H1 (cell line): ENCODE data around the gene CCNH. TPM values are rescaled to one million over a fixed set of nuclear protein-coding genes. Genes with fewer than 3 reads are reported as not detected.

Experiments used
- CTCF ChIA-PET: fragments of 300-600 bp; sonication (Branson Sonifier 250); formaldehyde crosslinking; loops from one replicate; lab custom pipeline; 2021; ENCODE audit not compliant: partially characterized antibody; lab: Charles Lee
- POLR2A ChIA-PET: fragments of 300-600 bp; sonication (Branson Sonifier 250); formaldehyde crosslinking; loops from one replicate; lab custom pipeline; 2021; ENCODE audit warnings: inconsistent platforms; ENCODE audit not compliant: partially characterized antibody; lab: Charles Lee
- DNase-seq, 2 experiments: peaks; one replicate each; pipeline versions ENCODE4 v3.0.0 to v3.0.0-alpha.2; 2010 to 2022; ENCODE audit warnings: low spot score in 2 of 2, low read depth in 1 of 2, mixed read lengths in 1 of 2
- FAIRE-seq: peaks from 2 replicates; lab custom pipeline; 2011; peaks lifted over from hg19 to GRCh38; lab: Jason Lieb, UNC
- H2AFZ ChIP-seq: 2 replicates; pipeline ENCODE4 v1.8.1; 2012; ENCODE audit warnings: low read length, inconsistent platforms
- H2AK5ac ChIP-seq: 2 replicates; pipeline ENCODE4 v1.6.1; 2013; ENCODE audit warnings: low read depth, low read length
- H2BK120ac ChIP-seq: replicated peaks from 2 replicates; pipeline ENCODE3; 2013; ENCODE audit warnings: low read depth, low read length, inconsistent platforms
- H2BK12ac ChIP-seq: 2 replicates; pipeline ENCODE4 v1.6.1; 2013; ENCODE audit warnings: low read depth, low read length
- H2BK15ac ChIP-seq: 2 replicates; pipeline ENCODE4 v1.6.1; 2013; ENCODE audit warnings: low read length
- H2BK20ac ChIP-seq: 2 replicates; pipeline ENCODE4 v1.6.1; 2013; ENCODE audit warnings: low read length
- H2BK5ac ChIP-seq: 2 replicates; pipeline ENCODE4 v1.6.1; 2013; ENCODE audit warnings: low read depth, low read length
- H3K14ac ChIP-seq: 2 replicates; pipeline ENCODE4 v1.6.1; 2013; ENCODE audit warnings: inconsistent platforms; ENCODE audit not compliant: insufficient read length
- H3K18ac ChIP-seq: 2 replicates; pipeline ENCODE4 v1.6.1; 2013; ENCODE audit warnings: low read length; ENCODE audit errors: extremely low read depth
- H3K23ac ChIP-seq: 2 replicates; pipeline ENCODE4 v1.6.1; 2013; ENCODE audit warnings: inconsistent platforms; ENCODE audit not compliant: insufficient read length
- H3K23me2 ChIP-seq: 2 replicates; pipeline ENCODE4 v1.6.1; 2013; ENCODE audit warnings: low read depth, low read length
- H3K27ac ChIP-seq: 2 replicates; pipeline ENCODE4 v1.6.1; 2011; ENCODE audit warnings: low read depth, low read length, inconsistent platforms
- H3K27me3 ChIP-seq, 4 experiments: replicated peaks in 1 of 4; 1 replicate in 1 of 4; 2 replicates in 3 of 4; pipeline versions ENCODE4 v1.6.1 to v1.8.1; 2011 to 2013; ENCODE audit warnings: low read length in 3 of 4, mild to moderate bottlenecking in 3 of 4, inconsistent platforms in 2 of 4, mixed read lengths in 2 of 4, moderate library complexity in 1 of 4; ENCODE audit not compliant: control insufficient read depth in 3 of 4, insufficient read depth in 3 of 4; ENCODE audit errors: extremely low read depth in 1 of 4
- H3K36me3 ChIP-seq, 4 experiments: 2 replicates each; pipeline versions ENCODE4 v1.6.1 to v1.8.1; 2011 to 2013; ENCODE audit warnings: mild to moderate bottlenecking in 4 of 4, low read length in 3 of 4, moderate library complexity in 2 of 4, control low read depth in 1 of 4, inconsistent platforms in 1 of 4; ENCODE audit not compliant: insufficient read depth in 4 of 4, control insufficient read depth in 2 of 4
- H3K4ac ChIP-seq: replicated peaks from 2 replicates; pipeline ENCODE3; 2013; ENCODE audit warnings: low read length, low read depth, mixed read lengths, inconsistent platforms; ENCODE audit not compliant: insufficient read length
- H3K4me1 ChIP-seq, 4 experiments: replicated peaks in 1 of 4; 1 replicate in 1 of 4; 2 replicates in 3 of 4; pipeline versions ENCODE4 v1.6.1 to v1.8.1; 2011 to 2013; ENCODE audit warnings: low read length in 3 of 4, inconsistent platforms in 2 of 4, mixed read lengths in 1 of 4; ENCODE audit not compliant: insufficient read depth in 4 of 4, control insufficient read depth in 3 of 4
- H3K4me2 ChIP-seq, 2 experiments: 2 replicates each; pipeline versions ENCODE4 v1.6.1 to v1.8.1; 2011 to 2013; ENCODE audit warnings: low read depth in 2 of 2, low read length in 2 of 2, control low read depth in 1 of 2, inconsistent platforms in 1 of 2, mild to moderate bottlenecking in 1 of 2; ENCODE audit not compliant: insufficient read depth in 1 of 2
- H3K4me3 ChIP-seq, 4 experiments: fragments of 200-600, 300-600 bp in 1 of 4; sonication (generic), shearing (Covaris generic), sonication (Bioruptor Twin) in 1 of 4; 2 replicates each; pipeline versions ENCODE4 v1.5.1 to v1.8.1; 2011 to 2016; ENCODE audit warnings: low read length in 4 of 4, low read depth in 3 of 4, control low read depth in 2 of 4, inconsistent platforms in 2 of 4, mild to moderate bottlenecking in 2 of 4, mixed read lengths in 1 of 4, moderate library complexity in 1 of 4; ENCODE audit not compliant: insufficient read depth in 2 of 4; ENCODE audit errors: extremely low read depth in 1 of 4
- H3K56ac ChIP-seq: replicated peaks from 2 replicates; pipeline ENCODE3; 2013; ENCODE audit warnings: low read depth, mild to moderate bottlenecking, mixed read lengths, low read length, inconsistent platforms; ENCODE audit not compliant: insufficient read length
- H3K79me1 ChIP-seq: 2 replicates; pipeline ENCODE4 v1.6.1; 2013; ENCODE audit warnings: low read depth, low read length, control low read depth
- H3K79me2 ChIP-seq, 2 experiments: 2 replicates each; pipeline versions ENCODE4 v1.6.1 to v1.8.1; 2012 to 2013; ENCODE audit warnings: low read length in 2 of 2, mild to moderate bottlenecking in 2 of 2, inconsistent platforms in 1 of 2; ENCODE audit not compliant: insufficient read depth in 2 of 2, control insufficient read depth in 1 of 2
- H3K9ac ChIP-seq, 4 experiments: replicated peaks in 1 of 4; 1 replicate in 1 of 4; 2 replicates in 3 of 4; pipeline versions ENCODE4 v1.6.1 to v1.8.1; 2011 to 2013; ENCODE audit warnings: low read depth in 3 of 4, low read length in 3 of 4, control low read depth in 2 of 4, mild to moderate bottlenecking in 2 of 4, moderate library complexity in 2 of 4, inconsistent platforms in 1 of 4; ENCODE audit errors: extremely low read depth in 1 of 4
- H3K9me3 ChIP-seq, 2 experiments: 2 replicates each; pipeline versions ENCODE4 v1.6.1 to v1.8.1; 2012 to 2013; ENCODE audit warnings: mild to moderate bottlenecking in 2 of 2, moderate library complexity in 2 of 2, control low read depth in 1 of 2, inconsistent platforms in 1 of 2, low read depth in 1 of 2, low read length in 1 of 2, mixed read lengths in 1 of 2; ENCODE audit not compliant: insufficient read depth in 2 of 2
- H4K20me1 ChIP-seq, 2 experiments: replicated peaks in 1 of 2; 2 replicates each; pipeline versions ENCODE3 to v1.8.1; 2011 to 2013; ENCODE audit warnings: inconsistent platforms in 2 of 2, low read length in 2 of 2, mild to moderate bottlenecking in 1 of 2; ENCODE audit not compliant: insufficient read depth in 2 of 2, control insufficient read depth in 1 of 2
- H4K5ac ChIP-seq: 2 replicates; pipeline ENCODE4 v1.6.1; 2013; ENCODE audit warnings: low read length, low read depth, mixed read lengths, inconsistent platforms; ENCODE audit not compliant: insufficient read length
- H4K8ac ChIP-seq: 2 replicates; pipeline ENCODE4 v1.8.0; 2013; ENCODE audit warnings: mild to moderate bottlenecking, moderate library complexity, low read length, inconsistent platforms; ENCODE audit not compliant: insufficient read depth; ENCODE audit errors: extremely low read depth
- H4K91ac ChIP-seq: replicated peaks from 2 replicates; pipeline ENCODE3; 2013; ENCODE audit warnings: low read length, mixed read lengths, inconsistent platforms; ENCODE audit not compliant: insufficient read length
- KDM4A ChIP-seq: IDR thresholded peaks from one replicate; pipeline ENCODE4 v1.7.1; 2012; ENCODE audit warnings: low read depth, mild to moderate bottlenecking, moderate library complexity, low read length, inconsistent platforms; ENCODE audit not compliant: severe bottlenecking
- SIX5 ChIP-seq: IDR thresholded peaks from 2 replicates; pipeline ENCODE4 v1.6.1; 2011; ENCODE audit warnings: mild to moderate bottlenecking, low read depth, low read length
- SUZ12 ChIP-seq: fragments of 200-600 bp; sonication (generic); IDR thresholded peaks from 2 replicates; pipeline ENCODE4 v1.6.1; 2012; ENCODE audit warnings: mild to moderate bottlenecking, inconsistent platforms, low read length, moderate library complexity, mixed read lengths
- WGBS, 2 experiments: shearing (Covaris generic) in 1 of 2; methylation state at CpG; one replicate each; pipeline versions ENCODE4 v1.1.6 to v1.1.7; 2013 to 2015; ENCODE audit warnings: low lambda C conversion rate in 2 of 2, mixed read lengths in 2 of 2, inconsistent platforms in 1 of 2, low coverage in 1 of 2, missing lambda C conversion rate in 1 of 2; ENCODE audit not compliant: insufficient replicate concordance in 2 of 2, insufficient coverage in 1 of 2, insufficient read length in 1 of 2; ENCODE audit errors: extremely low coverage in 1 of 2, missing lambda C conversion rate in 1 of 2; 5-methylcytosine and 5-hydroxymethylcytosine counted together
- polyA plus RNA-seq, 7 experiments: library from polyadenylated mRNA; depleted of rRNA in 3 of 7; stranded (reverse) in 5 of 7; unstranded in 2 of 7; fragments of >200 nt in 5 of 7; fragments of 200-250 nt in 2 of 7; gene quantifications; 1 replicate in 5 of 7; 2 replicates in 1 of 7; 4 replicates in 1 of 7; pipeline versions ENCODE4 v1.2.1 to v1.2.3, GENCODE V29; 2011 to 2013; ENCODE audit warnings: missing spikeins in 2 of 7, mixed read lengths in 2 of 7
- total RNA-seq: library from RNA; stranded (reverse); fragmentation: NEBNext Ultra II Directional; extraction: Animal tissue kit (Norgen Biotek cat#: 25700); gene quantifications from 2 replicates; pipeline ENCODE4 v1.2.1, GENCODE V29; 2021

The CCNH gene
- total and polyA plus RNA-seq, 2 of the 8 experiments (the other 6 are each of a cell fraction or from before 2014, with no cell fraction given), result 38.2 to 41.8 TPM

- Histone ChIP-seq H2BK12ac (no peak overlapping the region), H3K4me2 (no peak overlapping the region), H3K9me3 (no peaks in the 10 kb centered on the region), H2BK15ac (no peak overlapping the region), H3K18ac (no peak overlapping the region), H2BK20ac (no peak overlapping the region), H3K4ac (no peak overlapping the region), H3K23ac (no peak overlapping the region), H3K56ac (no peak overlapping the region), H3K27ac (no peak overlapping the region), H3K4me1 (no peaks in the 10 kb centered on the region), H4K20me1 (peaks cover 0 to 3% of the 10 kb centered on the region in 2 experiments), H4K91ac (no peak overlapping the region), H2BK5ac (no peak overlapping the region), H3K14ac (no peak overlapping the region), H3K4me3 (no peak overlapping the region), H2AFZ (no peak overlapping the region), H3K27me3 (peaks cover 0 to 1% (median 0%) of the 10 kb centered on the region in 4 experiments; a peak in 1 of 7 replicates), H2BK120ac (no peak overlapping the region), H4K5ac (no peak overlapping the region), H3K23me2 (no peaks in the 10 kb centered on the region), H2AK5ac (no peak overlapping the region), H3K36me3 (peaks cover 9 to 90% (median 62%) of the 10 kb centered on the region in 4 experiments), H4K8ac (no peak overlapping the region), H3K79me1 (no peaks in the 10 kb centered on the region), H3K9ac (no peak overlapping the region), H3K79me2 (no peaks in the 10 kb centered on the region)
- ChIA-PET CTCF (no interaction called here), POLR2A (interaction anchor here (0.6 kb wide), 1 partner anchor 15 kb away, joined by 5 read pairs; no protein-coding TSS in a partner anchor)
- FAIRE-seq, result no peak
- 92% methylated on average over 4 of the region's 4 CpGs; no CpG with 5 or more reads in 1 of the 2 experiments for WGBS, 2 experiments
- no peak for DNase-seq
- no peak for TF ChIP-seq SIX5
- no peak for TF ChIP-seq KDM4A
- no peak for TF ChIP-seq SUZ12
These were observed 19.9 kb downstream of the CCNH start for GRCh38 chr5:87392801-87393200.
